ENCODE results near the gene ZNF831.

Gene ZNF831

DNA sequence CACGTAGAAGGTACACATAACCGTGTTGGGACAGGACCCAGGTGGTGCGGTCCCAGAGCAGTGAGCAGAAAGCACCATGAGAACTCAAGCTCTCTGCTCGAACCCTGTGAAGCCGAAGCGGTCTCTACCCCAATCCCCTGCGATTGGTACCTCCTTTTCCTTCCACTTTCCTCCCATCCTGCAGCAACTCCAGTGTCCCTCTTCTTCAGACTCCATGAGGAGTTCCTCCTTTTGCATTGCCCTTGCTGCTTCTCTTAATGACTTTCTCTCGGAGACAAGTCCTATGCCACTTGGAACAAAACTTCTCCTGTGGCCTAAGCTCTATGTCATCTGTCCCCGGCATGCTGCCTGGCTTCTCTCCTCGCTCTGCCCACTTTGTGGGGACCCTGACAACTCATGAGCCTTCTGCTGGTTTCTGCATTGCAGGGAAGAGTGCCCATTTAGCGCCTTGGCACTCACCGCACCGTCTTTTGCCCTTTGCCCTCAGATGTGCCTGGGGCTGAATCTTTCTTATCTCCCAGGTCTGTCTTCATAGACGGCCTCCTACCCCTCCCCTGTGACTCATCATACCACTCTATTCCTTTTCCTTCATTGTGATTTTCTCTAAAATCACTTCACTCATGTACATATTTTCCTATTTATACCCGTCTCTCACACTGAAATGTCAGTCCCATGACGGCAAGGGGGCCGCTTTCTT is 9.2 kb upstream of the ZNF831 start:
- no peak for DNase-seq
- intact Hi-C loops (cut with DNase I) = no loop called here

DNA sequence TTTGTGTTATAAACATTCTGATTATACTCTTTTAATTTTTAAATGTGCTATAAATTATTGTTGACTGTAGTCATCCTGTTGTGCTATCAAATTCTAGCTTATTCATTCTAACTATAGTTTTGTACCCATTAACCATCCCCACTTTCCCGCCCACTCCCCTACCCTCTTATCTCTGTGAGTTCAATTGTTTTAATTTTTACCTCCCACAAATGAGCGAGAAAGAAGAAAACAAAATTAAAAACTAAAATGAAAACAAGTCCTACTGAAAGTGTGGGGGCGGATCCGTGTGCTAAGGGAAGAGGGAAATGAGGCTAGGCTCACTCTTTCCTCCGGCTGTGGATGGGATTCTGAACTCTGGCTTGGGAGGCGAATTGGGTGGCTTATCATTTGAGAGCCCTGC is 6.6 kb upstream of the ZNF831 start:
- intact Hi-C loops (cut with DNase I) = no loop called here
- no peak for DNase-seq

DNA sequence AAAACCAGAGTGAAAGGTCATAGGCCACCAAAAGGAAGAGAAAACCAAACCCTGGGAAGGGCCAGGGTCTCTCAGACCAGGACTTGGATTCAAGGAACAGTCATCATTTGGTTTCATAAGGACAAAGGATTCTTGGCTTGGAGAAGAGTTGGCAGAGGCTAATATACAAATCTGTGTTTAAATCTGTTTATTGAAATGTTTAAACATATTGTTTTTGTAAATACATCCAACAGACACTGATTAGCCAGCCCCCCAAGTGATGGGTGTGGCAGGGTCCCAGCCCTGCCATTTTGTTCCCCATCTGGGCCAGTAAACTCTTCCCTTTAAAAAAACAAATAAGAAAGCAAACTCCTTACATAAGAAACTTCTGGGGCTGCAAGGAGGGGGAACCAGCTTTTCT is 6.1 kb upstream of the ZNF831 start:
- no peak for DNase-seq
- intact Hi-C loops (cut with DNase I) = no loop called here

DNA sequence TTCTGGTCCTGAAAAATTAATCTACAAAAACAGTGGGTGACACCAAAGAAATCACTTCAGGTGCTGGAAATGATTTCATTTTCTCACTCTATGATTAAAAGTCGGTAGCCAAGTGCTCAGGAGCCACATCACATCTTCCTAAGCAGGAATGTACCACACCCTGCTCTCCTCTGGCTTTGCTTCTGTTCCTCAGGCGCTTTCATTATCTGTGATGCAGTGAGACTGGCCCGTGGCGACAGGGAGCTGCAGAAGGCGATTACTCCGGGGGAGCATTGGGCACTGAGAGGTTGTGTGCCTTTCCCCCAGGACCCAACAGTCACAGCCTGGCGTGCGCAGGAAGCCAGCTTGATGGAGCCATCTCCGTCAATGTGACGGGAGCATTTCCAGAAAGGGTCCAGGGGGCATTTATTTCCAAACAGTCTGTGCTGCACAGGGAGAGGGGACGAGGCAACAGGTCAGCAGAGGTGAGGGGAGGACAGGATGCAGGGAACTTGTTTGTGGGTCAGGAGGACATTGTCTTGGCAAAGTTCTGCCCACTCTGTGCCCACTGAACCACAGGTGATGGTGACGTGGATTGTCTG is 5.6 kb upstream of the ZNF831 start:
- DNase-seq = no peak
- intact Hi-C loops (cut with DNase I) = no loop called here

DNA sequence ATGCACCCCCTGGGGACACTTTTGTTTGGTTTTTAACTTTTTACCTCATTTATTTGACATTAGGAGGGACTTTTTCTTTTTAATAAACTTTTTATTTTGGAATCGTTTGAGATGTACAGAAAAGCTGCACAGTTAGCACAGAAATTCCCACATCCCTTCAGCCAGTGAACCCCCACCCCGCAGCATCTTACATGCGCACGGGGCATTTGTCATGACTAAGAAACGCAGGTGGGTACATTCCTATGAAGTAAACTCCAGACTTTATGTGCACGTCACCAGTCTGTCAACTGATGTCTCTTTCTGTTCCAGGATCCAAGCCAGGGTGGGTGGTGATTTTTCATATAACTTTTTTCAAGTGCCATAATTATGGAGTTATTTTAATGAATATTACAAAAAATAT is 4.9 kb upstream of the ZNF831 start:
- DNase-seq = no peak
- intact Hi-C loops (cut with DNase I) = no loop called here

DNA sequence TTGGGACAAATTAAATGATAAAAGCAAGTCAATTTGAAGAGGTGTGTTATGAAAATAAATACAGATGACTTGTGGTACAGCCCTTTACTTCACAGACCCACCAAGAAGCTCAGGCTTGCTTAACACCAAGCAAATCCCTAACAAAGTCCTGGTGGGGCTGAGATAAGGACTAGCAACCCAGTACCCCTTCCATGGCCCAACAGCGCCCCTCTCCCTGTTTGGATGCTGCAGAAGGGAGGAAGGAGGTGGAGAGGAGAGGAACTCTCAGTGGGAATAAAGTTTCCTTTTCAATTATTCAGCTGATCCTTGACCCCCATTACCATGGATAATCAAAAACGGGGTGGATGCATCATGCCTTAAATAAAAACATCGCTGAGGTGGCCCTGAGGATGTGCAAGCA is 4.5 kb upstream of the ZNF831 start:
- intact Hi-C loops (cut with DNase I) = no loop called here

DNA sequence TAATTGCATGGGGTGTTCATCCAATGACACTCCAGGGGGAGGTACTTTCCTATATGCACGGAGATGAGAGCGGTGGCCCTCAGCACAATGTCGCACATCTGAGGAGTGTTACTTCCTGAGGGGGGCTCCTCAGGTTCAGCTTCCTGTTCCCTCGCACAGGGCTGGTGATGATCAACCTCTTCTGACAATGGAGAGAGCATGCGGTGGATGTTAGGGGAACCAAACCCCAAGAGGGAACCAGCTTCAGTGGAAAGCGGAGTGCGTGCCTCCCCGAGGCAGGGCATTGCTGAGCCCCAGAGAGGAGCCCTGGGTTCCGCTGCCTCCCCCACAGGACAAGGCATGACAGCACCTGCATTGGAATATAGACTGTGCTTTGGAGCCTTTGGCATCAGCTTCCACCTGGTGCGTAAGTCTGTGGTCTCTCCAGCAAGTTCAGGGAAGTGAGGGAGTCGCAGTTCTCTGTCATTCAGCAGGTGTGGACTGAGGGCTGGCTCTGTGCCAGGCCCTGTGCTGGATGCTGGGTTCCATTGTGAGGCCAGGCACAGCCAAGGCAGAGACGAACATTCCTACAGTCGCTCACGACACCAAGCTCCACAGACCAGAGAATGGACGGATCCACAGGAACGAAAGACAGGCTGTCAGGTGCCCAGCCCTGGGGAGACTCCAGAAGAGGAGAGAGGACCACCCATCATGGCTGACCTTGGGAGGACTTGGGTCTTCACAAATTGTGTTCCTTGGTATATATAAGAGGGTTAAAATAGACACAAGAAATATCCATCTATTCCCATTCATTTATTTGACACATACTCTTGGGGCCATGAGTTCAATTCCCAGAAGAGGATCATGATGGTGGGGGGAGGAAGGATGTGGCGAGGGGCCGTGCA is 3.9 kb upstream of the ZNF831 start:
- DNase-seq = no peak
- intact Hi-C loops (cut with DNase I) = no loop called here

More for the DNA sequence above, 4.5 kb upstream of the ZNF831 start:
- no peak for DNase-seq

DNA sequence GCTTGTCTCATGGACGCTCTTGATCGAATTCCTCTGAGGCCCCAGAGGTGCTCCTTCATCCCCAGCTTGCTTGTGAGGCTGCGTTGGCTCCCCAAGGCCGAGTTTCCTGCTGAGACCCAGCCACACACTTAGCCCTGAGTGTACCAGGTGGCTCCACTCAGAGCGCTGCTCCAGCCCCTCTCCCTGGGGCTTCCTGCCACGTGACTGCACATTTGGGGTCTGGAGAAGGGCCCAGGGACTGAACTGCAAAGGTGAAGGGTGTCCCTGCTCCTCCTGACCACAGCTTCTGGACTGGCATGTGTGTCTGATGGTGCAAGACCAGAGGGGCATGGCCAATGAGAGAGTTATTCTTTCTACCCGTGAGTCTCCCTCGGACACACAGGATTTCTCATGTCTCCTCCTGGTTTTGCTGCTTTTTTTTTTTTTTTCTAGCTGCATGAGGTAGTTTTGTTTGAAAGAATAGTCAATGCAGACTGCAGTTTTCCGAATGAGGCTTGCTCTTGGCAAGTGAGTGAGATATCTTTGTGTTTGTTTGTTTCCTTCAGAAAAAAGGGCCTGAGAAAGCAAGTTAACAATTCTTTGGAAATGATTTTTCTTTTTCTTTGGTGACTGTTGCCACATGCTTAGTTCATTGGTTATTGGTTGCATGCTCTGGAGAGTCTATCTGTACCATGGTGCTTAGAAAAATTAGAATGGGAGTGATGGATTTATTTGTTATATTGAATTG is 3.1 kb upstream of the ZNF831 start:
- no peak for DNase-seq

DNA sequence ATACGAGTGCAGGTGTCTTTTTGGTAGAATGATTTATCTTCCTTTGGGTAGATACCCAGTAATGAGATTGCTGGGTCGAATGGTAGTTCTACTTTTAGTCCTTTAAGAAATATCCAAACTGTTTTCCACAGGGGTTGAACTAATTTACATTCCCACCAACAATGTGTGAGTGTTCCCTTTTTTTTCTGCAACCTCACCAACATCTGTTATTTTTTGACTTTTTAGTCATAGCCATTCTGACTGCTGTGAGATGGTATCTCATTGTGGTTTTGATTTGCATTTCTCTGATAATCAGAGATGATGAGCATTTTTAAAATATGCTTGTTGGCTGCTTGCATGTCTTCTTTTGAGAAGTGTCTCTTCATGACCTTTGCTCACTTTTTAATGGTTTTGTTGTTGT is 1.9 kb upstream of the ZNF831 start:
- DNase-seq = no peak
- intact Hi-C loops (cut with DNase I) = no loop called here

More for the DNA sequence above, 3.1 kb upstream of the ZNF831 start:
- intact Hi-C loops (cut with DNase I) = no loop called here

DNA sequence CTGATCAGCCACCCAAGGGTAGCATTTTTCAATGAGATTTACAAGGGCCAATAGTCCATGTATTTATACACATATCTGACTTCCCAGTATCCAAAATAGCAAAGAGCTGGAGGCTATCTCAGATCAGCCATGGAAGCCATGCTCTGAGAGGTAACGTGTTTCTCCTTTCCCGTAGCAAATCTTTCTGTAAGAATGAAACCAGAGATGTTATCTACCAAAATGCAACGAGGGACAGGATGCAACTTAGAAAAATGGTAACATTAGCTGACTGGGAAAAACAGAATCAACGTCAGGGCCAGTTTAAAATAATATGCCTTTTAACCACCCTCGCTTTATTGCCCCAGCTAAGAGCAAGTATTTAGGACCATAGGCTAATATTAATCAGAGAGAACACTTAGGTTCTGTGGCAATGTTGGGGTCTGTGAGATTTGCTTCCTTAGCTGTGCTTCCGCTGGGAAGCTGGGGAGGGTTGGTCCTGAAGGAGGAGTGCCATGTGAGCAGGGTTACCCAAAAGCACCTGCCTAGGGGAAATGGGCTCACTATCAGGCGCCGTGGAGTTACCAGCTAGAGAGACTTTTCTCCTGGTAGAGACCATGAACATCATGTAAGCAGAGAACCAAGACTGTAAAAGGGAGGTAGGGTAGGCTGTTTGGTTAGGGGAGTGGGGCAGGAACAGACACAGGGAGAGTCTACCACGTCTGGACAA is 1.2 kb downstream of the ZNF831 start:
- intact Hi-C loops (cut with DNase I) = no loop called here

DNA sequence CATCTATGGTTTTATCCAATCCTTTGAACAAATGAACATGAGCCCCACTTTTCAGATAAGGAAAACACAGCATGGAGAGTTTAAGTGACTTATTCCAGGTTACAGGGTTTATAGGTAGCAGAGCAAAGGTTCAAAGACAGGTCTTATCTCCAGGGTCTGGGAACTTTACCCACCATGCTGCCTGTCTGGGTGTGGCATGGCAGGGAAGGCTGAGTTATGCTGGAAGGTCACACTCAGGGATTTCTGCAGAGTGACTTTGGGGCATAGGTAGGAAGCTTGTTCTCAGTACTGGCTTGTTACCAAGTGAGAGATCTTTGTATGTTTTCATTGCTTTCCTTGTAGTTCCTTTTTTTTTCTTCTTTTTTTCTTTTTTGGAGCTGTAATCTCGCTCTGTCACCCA is 1.8 kb downstream of the ZNF831 start:
- no peak for DNase-seq
- intact Hi-C loops (cut with DNase I) = no loop called here

More for the DNA sequence above, 1.2 kb downstream of the ZNF831 start:
- DNase-seq = no peak

DNA sequence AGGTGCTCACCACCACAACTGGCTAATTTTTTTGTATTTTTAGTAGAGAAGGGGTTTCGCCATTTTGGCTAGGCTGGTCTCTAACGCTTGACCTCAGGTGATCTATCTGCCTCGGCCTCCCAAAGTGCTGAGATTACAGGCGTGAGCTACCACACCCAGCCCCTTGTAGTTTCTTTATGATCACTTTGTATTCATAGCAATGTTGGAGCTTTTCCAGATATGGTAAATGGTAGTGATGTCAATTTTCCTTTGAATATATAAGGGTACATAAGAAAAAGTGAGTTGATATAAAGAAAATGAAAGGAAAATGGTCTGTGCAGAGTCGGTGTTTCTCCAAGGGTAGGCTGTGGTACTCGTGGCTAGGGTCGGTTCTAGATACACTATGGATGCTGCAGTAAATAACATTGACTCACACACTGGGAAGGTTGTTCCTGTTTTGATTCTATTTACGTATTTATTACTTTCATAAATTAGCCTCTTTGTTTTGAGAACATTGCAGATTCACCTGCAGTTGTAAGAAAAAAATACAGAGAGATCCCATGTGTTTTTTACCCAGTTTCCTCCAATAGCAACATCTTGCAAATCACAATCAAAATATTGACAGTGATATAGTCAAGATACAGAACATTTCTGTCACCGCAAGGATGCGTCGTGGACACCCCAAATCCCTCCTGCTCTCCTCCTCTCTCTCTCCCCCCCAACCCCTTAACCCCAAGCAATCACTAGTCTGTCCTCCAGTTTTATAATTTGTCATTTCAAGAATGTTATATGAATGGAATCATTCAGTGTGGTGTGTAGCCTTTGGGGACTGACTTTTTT is 2.5 kb downstream of the ZNF831 start:
- DNase-seq = no peak
- intact Hi-C loops (cut with DNase I) = no loop called here

DNA sequence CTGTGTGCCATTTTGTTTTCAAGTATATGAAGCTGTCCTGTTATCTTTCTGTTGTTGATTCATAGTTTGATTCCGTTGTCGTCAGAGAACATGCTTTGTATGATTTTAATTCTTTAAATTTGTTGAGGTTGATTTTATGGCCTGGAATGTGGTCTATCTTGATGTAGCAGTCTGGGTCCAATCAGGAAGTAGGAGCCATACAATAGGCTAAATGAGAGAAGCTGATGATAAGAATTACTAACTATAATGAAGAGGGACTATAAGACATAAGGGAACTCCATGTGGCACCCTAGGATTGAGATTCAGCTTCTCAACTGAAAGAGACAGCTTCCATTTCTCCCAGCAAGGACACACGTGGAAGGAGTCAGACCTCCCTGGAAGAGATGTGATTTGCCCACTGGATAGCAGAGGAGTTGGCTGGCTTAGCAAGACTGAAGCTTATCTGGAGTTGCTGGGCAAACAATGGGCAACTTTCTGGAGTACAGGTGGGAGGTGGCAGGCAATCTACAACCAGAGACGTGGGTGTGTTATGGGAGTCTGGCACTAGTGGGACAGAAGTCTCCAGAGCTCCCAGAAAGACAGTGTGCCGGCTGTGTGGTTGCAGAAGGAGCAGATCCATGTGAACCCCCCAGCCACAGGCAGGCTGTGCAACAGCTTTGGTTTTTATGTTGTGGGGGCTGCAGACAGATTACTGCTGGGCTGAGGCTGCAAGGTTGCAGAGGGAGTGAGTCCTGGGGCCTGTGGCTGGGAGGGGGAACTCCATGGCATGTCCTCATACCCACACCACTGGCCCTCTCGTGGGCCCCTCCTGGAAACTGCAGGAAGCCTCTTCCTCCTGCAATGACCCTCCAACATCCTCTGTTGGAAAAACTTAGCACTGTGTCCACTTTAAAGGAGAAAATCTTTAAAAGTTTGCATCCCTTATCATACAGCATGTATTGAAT is 7.1 kb downstream of the ZNF831 start:
- intact Hi-C loops (cut with DNase I) = no loop called here
- DNase-seq = no peak

DNA sequence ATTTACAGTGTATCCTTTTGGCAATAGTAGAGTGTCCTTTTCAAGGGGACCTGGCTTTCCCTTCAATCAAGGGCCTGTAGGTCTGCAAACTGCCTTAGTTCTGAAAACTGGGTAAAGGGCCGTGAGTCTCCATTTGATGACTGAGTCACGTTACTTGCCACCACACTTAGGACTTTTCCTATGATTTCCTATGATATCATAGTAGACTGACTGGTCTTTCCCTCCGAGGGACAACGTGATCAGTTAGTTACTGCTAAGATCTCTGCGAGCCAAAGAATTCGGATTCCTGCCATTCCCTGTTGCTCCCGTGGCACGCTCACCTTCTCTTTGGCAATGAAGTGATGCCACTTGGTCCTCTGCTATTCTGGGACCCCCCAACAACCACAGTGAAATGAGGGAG is 8.4 kb downstream of the ZNF831 start:
- no peak for DNase-seq
- intact Hi-C loops (cut with DNase I) = no loop called here

DNA sequence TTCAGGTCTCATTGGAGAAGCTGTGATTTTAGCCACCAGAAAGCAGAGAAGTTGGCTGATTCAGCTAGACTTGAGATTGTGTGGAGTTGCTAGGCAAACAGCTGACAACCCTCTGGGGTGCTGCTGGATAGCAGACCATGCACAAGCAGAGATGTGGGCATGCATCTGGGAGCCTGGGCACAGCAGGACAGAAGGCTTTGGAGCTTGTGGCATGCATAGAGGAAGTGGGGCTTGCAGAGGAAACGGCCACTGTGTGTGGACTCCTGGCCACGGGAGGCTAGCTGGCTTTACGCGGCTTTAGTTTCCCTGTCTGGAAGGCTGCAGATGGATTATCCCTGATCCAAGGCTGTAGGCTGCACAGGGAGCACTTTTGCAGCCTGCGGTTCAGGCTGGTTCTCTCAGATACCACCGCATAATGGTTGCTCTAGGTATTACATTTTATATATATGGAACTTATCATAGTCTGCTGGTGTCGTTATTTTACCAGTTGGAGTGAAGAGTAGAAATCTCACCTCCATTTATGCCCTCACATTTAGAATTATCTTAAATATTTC is 10.4 kb downstream of the ZNF831 start:
- intact Hi-C loops (cut with DNase I) = no loop called here

DNA sequence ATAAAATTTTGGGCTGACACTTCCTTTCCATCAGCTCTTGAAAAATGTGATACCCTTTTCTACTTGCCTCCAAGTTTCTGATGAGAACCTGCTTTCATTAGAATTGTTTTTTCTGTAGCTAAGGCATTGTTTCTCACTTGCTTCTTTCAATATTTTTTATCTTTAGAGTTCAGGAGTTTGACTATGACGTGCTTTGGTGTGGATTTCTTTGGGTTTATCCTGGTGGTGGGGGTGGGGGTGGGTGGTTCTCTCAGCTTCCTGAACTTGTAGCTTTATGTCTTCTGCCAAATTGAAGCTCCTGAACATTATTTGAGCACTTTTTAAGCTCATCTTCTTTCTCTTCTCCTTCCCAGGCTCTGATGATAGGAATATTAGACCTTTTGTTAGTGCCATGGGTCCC is 11.4 kb downstream of the ZNF831 start:
- intact Hi-C loops (cut with DNase I) = no loop called here
- DNase-seq = no peak

More for the DNA sequence above, 10.4 kb downstream of the ZNF831 start:
- DNase-seq = no peak

DNA sequence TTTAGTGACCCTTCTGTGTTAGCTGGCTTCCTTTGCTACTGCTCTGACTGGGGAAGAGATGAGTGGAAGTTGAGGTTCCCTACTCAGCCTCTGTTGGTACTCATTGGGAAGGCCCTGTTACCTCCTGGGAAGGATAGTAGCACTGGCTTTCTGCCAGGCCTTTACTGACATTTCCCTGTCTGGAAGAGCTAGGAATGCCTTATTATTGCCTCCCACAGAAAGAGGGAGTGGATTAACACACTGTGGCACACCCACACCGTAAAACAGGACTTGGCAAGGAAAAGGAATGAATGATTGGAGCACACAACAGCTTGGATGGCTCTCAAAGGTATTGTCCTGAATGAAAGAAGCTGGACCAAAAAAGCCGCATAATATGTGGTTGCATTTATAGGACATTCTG is 12.2 kb downstream of the ZNF831 start:
- intact Hi-C loops (cut with DNase I) = no loop called here
- no peak for DNase-seq

DNA sequence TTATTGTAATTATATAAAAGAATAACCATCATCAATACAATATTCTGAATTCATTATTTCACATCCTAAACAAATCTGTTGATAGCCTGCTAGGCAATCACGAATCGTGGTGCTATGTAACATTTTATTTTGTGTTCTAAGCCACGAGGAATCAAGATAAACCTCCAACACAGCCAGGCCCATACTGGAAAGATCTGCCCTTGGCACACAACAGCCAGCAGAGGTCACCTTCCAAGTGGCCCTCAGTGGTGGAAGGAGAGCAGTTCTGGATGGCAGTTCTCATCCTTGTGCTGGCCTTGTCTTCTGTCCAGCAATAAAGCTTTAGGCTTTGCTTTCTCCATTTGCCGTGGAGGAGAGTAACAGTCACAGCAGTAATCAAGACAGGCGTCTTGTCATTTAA is 13.2 kb downstream of the ZNF831 start:
- no peak for DNase-seq
- intact Hi-C loops (cut with DNase I) = no loop called here

Measured in posterior cingulate gyrus (tissue), 11 donors.